K562 (cell line): ENCODE data around the gene SHFL. TPM values are rescaled to one million over a fixed set of nuclear protein-coding genes. Genes with fewer than 3 reads are reported as not detected.

Experiments used
- ATF2 ChIP-seq: sonication (generic); formaldehyde crosslinking; IDR thresholded peaks from 2 replicates; pipeline ENCODE4 v1.8.1; 2022; ENCODE audit warnings: missing genetic modification reagents
- CLOCK ChIP-seq: fragments of 250-450 bp; sonication (Bioruptor Pico); IDR thresholded peaks from 2 replicates; pipeline ENCODE4 v1.4.0; 2020; ENCODE audit warnings: mild to moderate bottlenecking, moderate library complexity, borderline replicate concordance
- EHMT2 ChIP-seq: fragments of 450-650 bp; IDR thresholded peaks from 2 replicates; pipeline ENCODE4 v1.6.1; 2018; ENCODE audit warnings: antibody characterized with exemption
- EP400 ChIP-seq: fragments of 450-650 bp; IDR thresholded peaks from 2 replicates; pipeline ENCODE4 v1.6.1; 2017; ENCODE audit warnings: antibody characterized with exemption, mild to moderate bottlenecking, moderate library complexity
- FIP1L1 ChIP-seq: fragments of 200-400 bp; formaldehyde crosslinking; IDR thresholded peaks from 2 replicates; pipeline ENCODE4 v1.6.1; 2018; ENCODE audit warnings: mild to moderate bottlenecking, low read depth, low read length; ENCODE audit not compliant: poor library complexity, severe bottlenecking
- FOXK1 ChIP-seq: sonication (generic); formaldehyde crosslinking; IDR thresholded peaks from 2 replicates; pipeline ENCODE4 v1.8.0; 2022; ENCODE audit warnings: missing genetic modification reagents, mild to moderate bottlenecking, borderline replicate concordance
- HMG20B ChIP-seq: fragments of 250-450 bp; sonication (Bioruptor Pico); IDR thresholded peaks from 2 replicates; pipeline ENCODE4 v1.5.0; 2021; ENCODE audit warnings: mild to moderate bottlenecking
- HNRNPH1 ChIP-seq: fragments of 200-400 bp; formaldehyde crosslinking; optimal IDR thresholded peaks from 2 replicates; pipeline ENCODE3; 2017; ENCODE audit warnings: low read depth, mild to moderate bottlenecking, low read length, moderate library complexity
- MAFG ChIP-seq: fragments of 450-650 bp; conservative IDR thresholded peaks from 2 replicates; pipeline ENCODE4 v1.6.1; 2016; ENCODE audit warnings: missing genetic modification characterization, missing compliant biosample characterization
- MECOM ChIP-seq: fragments of 250-450 bp; sonication (Bioruptor Pico); IDR thresholded peaks from 2 replicates; pipeline ENCODE4 v1.8.0; 2022; ENCODE audit warnings: inconsistent platforms
- MYNN ChIP-seq, 2 experiments: sonication (generic); formaldehyde crosslinking in 1 of 2; IDR thresholded peaks; 2 replicates each; pipeline versions ENCODE4 v1.5.0 to v1.6.1; 2016 to 2020; ENCODE audit warnings: antibody characterized with exemption in 1 of 2, missing genetic modification reagents in 1 of 2
- NCOA1 ChIP-seq: fragments of 450-650 bp; IDR thresholded peaks from 2 replicates; pipeline ENCODE4 v1.6.1; 2016; ENCODE audit warnings: low read depth
- NCOA4 ChIP-seq: fragments of 450-650 bp; IDR thresholded peaks from 2 replicates; pipeline ENCODE4 v1.6.1; 2018; ENCODE audit warnings: mild to moderate bottlenecking; ENCODE audit not compliant: partially characterized antibody
- PREB ChIP-seq: sonication (generic); formaldehyde crosslinking; IDR thresholded peaks from 2 replicates; pipeline ENCODE4 v1.8.1; 2023; ENCODE audit warnings: mild to moderate bottlenecking, missing genetic modification reagents
- RHOXF2B ChIP-seq: fragments of 250-450 bp; sonication (Bioruptor Pico); conservative IDR thresholded peaks from 2 replicates; pipeline ENCODE4 v1.5.1; 2021
- SPI1 ChIP-seq: IDR thresholded peaks from 2 replicates; pipeline ENCODE4 v1.6.1; 2011; ENCODE audit warnings: low read depth, low read length, control low read depth, borderline replicate concordance
- ZMIZ1 ChIP-seq, 2 experiments: fragments of 150-350 bp in 1 of 2; IDR thresholded peaks; 2 replicates each; pipeline ENCODE4 v1.6.1; 2012 to 2016; ENCODE audit warnings: low read depth in 2 of 2, low read length in 2 of 2, mild to moderate bottlenecking in 1 of 2, moderate library complexity in 1 of 2
- ZNF263 ChIP-seq: sonication (generic); formaldehyde crosslinking; IDR thresholded peaks from 2 replicates; pipeline ENCODE4 v1.8.0; 2022; ENCODE audit warnings: mild to moderate bottlenecking, missing genetic modification reagents, borderline replicate concordance
- ZNF699 ChIP-seq: fragments of 250-450 bp; sonication (Bioruptor Pico); IDR thresholded peaks from 2 replicates; pipeline ENCODE4 v1.8.0; 2021; ENCODE audit warnings: mild to moderate bottlenecking, moderate library complexity; ENCODE audit not compliant: insufficient replicate concordance
- polyA plus RNA-seq, 8 experiments: library from polyadenylated mRNA; depleted of rRNA in 4 of 8; stranded (reverse) in 5 of 8; unstranded in 3 of 8; fragments of >200 nt; fragmentation: Nextera tagmentation in 2 of 8; fragmentation: Illumina TruSeq in 1 of 8; extraction: Ambion mirVana in 2 of 8; extraction: Trizol in 1 of 8; gene quantifications; 2 replicates each; pipeline versions ENCODE4 v1.2.1 to v1.2.3, GENCODE V29; 2011 to 2014; ENCODE audit warnings: inconsistent platforms in 1 of 8, missing spikeins in 1 of 8
- total RNA-seq, 7 experiments: library from RNA; depleted of rRNA in 6 of 7; stranded (reverse); fragments of >200 nt in 6 of 7; fragmentation: Illumina TruSeq in 2 of 7; extraction: Trizol in 2 of 7; gene quantifications; 2 replicates each; pipeline versions ENCODE4 v1.2.1 to v1.2.3, GENCODE V29; 2011 to 2021; ENCODE audit warnings: low replicate concordance in 1 of 7

SHFL gene
- total and polyA plus RNA-seq, 9 of the 15 experiments (the other 6 are each of a cell fraction or from before 2014, with no cell fraction given) = 1.5 to 25.7 (median 13.0) TPM

DNA sequence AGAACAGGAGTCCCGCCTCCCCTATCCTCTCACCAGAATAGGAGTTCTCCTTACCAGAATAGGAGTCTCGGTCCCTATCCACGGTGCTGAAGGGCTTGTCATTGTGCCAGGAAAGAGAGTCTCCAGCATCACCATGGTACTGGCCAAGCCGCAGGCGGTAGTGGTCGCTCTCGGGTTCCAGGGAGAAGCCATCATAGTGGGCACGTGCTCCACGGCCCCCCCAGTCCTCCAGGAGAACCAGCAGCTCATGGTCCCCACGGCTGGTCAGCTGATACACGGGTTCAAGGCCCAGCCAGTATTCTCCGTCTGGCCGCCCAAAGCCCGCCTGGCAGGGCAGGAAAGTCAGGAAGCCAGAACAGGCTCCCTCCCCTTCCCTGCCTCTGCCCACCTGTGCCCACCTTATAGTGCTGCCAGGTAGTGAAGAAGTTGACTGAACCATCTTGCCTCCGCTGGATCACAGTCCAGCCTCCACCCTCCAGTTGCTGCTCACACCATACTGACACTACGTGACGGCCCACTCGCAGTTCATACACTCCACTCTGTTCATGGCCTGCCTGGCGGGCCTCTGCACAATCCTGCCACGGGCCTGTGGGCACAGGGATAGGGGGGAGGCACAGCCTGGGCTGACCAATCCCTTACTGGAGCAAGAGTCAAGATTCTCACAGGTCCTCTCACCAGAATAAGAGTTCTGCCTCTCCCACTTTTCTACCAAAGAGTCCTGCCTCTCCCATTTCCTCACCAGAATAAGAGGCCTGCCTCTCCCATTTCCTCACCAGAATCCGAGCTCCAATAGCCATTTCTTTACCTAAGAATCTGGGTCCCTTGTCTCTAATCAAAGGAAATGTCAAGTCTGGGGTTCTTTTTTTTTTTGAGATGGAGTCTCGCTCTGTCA is 7.4 kb downstream of the SHFL start (continued):
- TF ChIP-seq RHOXF2B (CRISPR knock-in tag) (no peak), FIP1L1 (no peak), PREB (CRISPR knock-in tag) (no peak), MECOM (CRISPR knock-in tag) (no peak), MAFG (tag) (no peak), HMG20B (CRISPR knock-in tag) (no peak), EHMT2 (peak; percentile 92), ZMIZ1 (IDR thresholded peaks at IDR 0.05; ENCODE audit: low read depth in 2 of 2, low read length in 2 of 2) (no peak), NCOA1 (peak; percentile 51; the same call in 1 of the 2 replicates), SPI1 (no peak), ZNF263 (CRISPR knock-in tag) (no peak), ATF2 (no peak), HNRNPH1 (no peak), ZNF699 (CRISPR knock-in tag) (no peak), FOXK1 (CRISPR knock-in tag) (no peak), NCOA4 (no peak), CLOCK (CRISPR knock-in tag) (no peak), EP400 (no peak), MYNN (IDR thresholded peaks at IDR 0.05) (peak; percentile 100), MYNN (CRISPR knock-in tag; IDR thresholded peaks at IDR 0.05) (peak; percentile 99)
